Fibroblast of lung (primary cell): ENCODE data around the gene ZSCAN26. TPM values are rescaled to one million over a fixed set of nuclear protein-coding genes. Genes with fewer than 3 reads are reported as not detected.

ENCODE experiments used
- DNase-seq, 2 donors: peaks; one replicate each; pipeline versions ENCODE4 v3.0.0 to v3.0.0-alpha.2; 2010; ENCODE audit warnings: low read depth in 2 of 2
- H2AFZ ChIP-seq: 2 replicates; pipeline ENCODE4 v1.5.1; 2012; ENCODE audit warnings: low read length, control low read depth, inconsistent platforms
- H3K27ac ChIP-seq: 2 replicates; pipeline ENCODE4 v1.5.1; 2011; ENCODE audit warnings: low read length, control low read depth; ENCODE audit not compliant: insufficient read depth
- H3K27me3 ChIP-seq: 2 replicates; pipeline ENCODE4 v1.5.1; 2011; ENCODE audit warnings: mild to moderate bottlenecking, low read length; ENCODE audit not compliant: control insufficient read depth, insufficient read depth
- H3K36me3 ChIP-seq: 2 replicates; pipeline ENCODE4 v1.5.1; 2011; ENCODE audit warnings: low read length; ENCODE audit not compliant: control insufficient read depth, insufficient read depth
- H3K4me1 ChIP-seq: 2 replicates; pipeline ENCODE4 v1.5.1; 2011; ENCODE audit warnings: low read length; ENCODE audit not compliant: control insufficient read depth, insufficient read depth; ENCODE audit errors: extremely low read depth
- H3K4me2 ChIP-seq: 2 replicates; pipeline ENCODE4 v1.5.1; 2011; ENCODE audit warnings: low read length, control low read depth; ENCODE audit not compliant: insufficient read depth; ENCODE audit errors: extremely low read depth
- H3K4me3 ChIP-seq, 4 experiments: fragments of 200-600 bp in 1 of 4; sonication (generic) in 1 of 4; replicated peaks in 1 of 4; 2 replicates each; pipeline ENCODE4 v1.5.1; 2011 to 2016; ENCODE audit warnings: low read length in 4 of 4, low read depth in 3 of 4, mild to moderate bottlenecking in 3 of 4, control low read depth in 2 of 4, inconsistent platforms in 1 of 4, mixed read lengths in 1 of 4; ENCODE audit not compliant: insufficient read depth in 1 of 4; ENCODE audit errors: control extremely low read depth in 1 of 4
- H3K79me2 ChIP-seq: 2 replicates; pipeline ENCODE4 v1.5.1; 2012; ENCODE audit warnings: mild to moderate bottlenecking, low read length, inconsistent platforms; ENCODE audit not compliant: control insufficient read depth, insufficient read depth
- H3K9ac ChIP-seq: 2 replicates; pipeline ENCODE4 v1.5.1; 2011; ENCODE audit warnings: mild to moderate bottlenecking, low read length, control low read depth; ENCODE audit not compliant: insufficient read depth
- H3K9me3 ChIP-seq: 2 replicates; pipeline ENCODE4 v1.5.1; 2012; ENCODE audit warnings: low read depth, low read length; ENCODE audit not compliant: control insufficient read depth, insufficient read depth
- H4K20me1 ChIP-seq: 2 replicates; pipeline ENCODE4 v1.5.1; 2011; ENCODE audit warnings: low read length; ENCODE audit not compliant: control insufficient read depth, insufficient read depth; ENCODE audit errors: extremely low read depth
- CTCF ChIP-seq, 2 donors: IDR thresholded peaks in 1 of 2; conservative IDR thresholded peaks in 1 of 2; 1 replicate in 1 of 2; 2 replicates in 1 of 2; pipeline ENCODE4 v1.5.1; 2011 to 2012; ENCODE audit warnings: low read length in 2 of 2, control low read depth in 1 of 2, inconsistent platforms in 1 of 2, low read depth in 1 of 2, mild to moderate bottlenecking in 1 of 2
- EZH2 ChIP-seq: IDR thresholded peaks from 2 replicates; pipeline ENCODE4 v1.5.1; 2012; ENCODE audit warnings: low read length, control low read depth, mild to moderate bottlenecking; ENCODE audit errors: missing control alignments
- polyA plus RNA-seq, 2 donors: library from polyadenylated mRNA; depleted of rRNA in 1 of 2; stranded (reverse) in 1 of 2; unstranded in 1 of 2; fragments of >200 nt; gene quantifications; 2 replicates each; pipeline ENCODE4 v1.2.1, GENCODE V29; 2011 to 2012; ENCODE audit warnings: missing spikeins in 1 of 2
- total RNA-seq: library from RNA; depleted of rRNA; stranded (reverse); fragments of >200 nt; gene quantifications from 2 replicates; pipeline ENCODE4 v1.2.1, GENCODE V29; 2014

ZSCAN26 gene
- total and polyA plus RNA-seq, 2 donors (not counting 1 experiment from before 2014, with no cell fraction given): 16.6 to 23.9 TPM

GRCh38 chr6:28322661-28323060, 55.7 kb downstream of the ZSCAN26 start:
- Histone ChIP-seq H3K9me3 (peaks cover 1% of the 10 kb centered on the region), H2AFZ (no peak overlapping the region), H3K4me2 (no peak overlapping the region)

GRCh38 chr6:28323813-28324424, 57.0 kb downstream of the ZSCAN26 start:
- Histone ChIP-seq H3K4me1 (no peaks in the 10 kb centered on the region), H3K27me3 (no peaks in the 10 kb centered on the region), H3K79me2 (no peaks in the 10 kb centered on the region), H4K20me1 (no peaks in the 10 kb centered on the region), H3K4me2 (no peak overlapping the region), H3K9me3 (peaks cover 1% of the 10 kb centered on the region), H2AFZ (no peak overlapping the region), H3K9ac (no peak overlapping the region), H3K4me3 (no peak overlapping the region), H3K27ac (no peak overlapping the region), H3K36me3 (no peaks in the 10 kb centered on the region)
- no peak for TF ChIP-seq EZH2
- TF ChIP-seq CTCF (conservative IDR thresholded peaks at IDR 0.05 in 1 of 2, IDR thresholded peaks at IDR 0.05 in 1 of 2; ENCODE audit: low read depth in 1 of 2, low read length in 2 of 2): no peak
- DNase-seq: no peak

More at GRCh38 chr6:28322661-28323060, 55.7 kb downstream of the ZSCAN26 start:
- H3K36me3 ChIP-seq: no peaks in the 10 kb centered on the region
- H3K79me2 ChIP-seq: no peaks in the 10 kb centered on the region
- H3K9ac ChIP-seq: no peak overlapping the region
- no peak overlapping the region for H3K4me3 ChIP-seq
- TF ChIP-seq EZH2: no peak
- TF ChIP-seq CTCF (conservative IDR thresholded peaks at IDR 0.05 in 1 of 2, IDR thresholded peaks at IDR 0.05 in 1 of 2; ENCODE audit: low read depth in 1 of 2, low read length in 2 of 2): no peak
- H3K27me3 ChIP-seq: no peaks in the 10 kb centered on the region
- DNase-seq: no peak
- no peaks in the 10 kb centered on the region for H3K4me1 ChIP-seq
- no peak overlapping the region for H3K27ac ChIP-seq
- H4K20me1 ChIP-seq: no peaks in the 10 kb centered on the region

GRCh38 chr6:28326371-28326948, 59.5 kb downstream of the ZSCAN26 start:
- H3K4me2 ChIP-seq: no peak overlapping the region
- no peak overlapping the region for H3K9ac ChIP-seq
- no peaks in the 10 kb centered on the region for H3K4me1 ChIP-seq
- DNase-seq: no peak
- H3K27ac ChIP-seq: no peak overlapping the region
- no peaks in the 10 kb centered on the region for H3K27me3 ChIP-seq
- H3K4me3 ChIP-seq: no peak overlapping the region
- H2AFZ ChIP-seq: no peak overlapping the region
- no peaks in the 10 kb centered on the region for H3K79me2 ChIP-seq
- peaks cover 1% of the 10 kb centered on the region for H3K9me3 ChIP-seq
- H3K36me3 ChIP-seq: no peaks in the 10 kb centered on the region
- no peaks in the 10 kb centered on the region for H4K20me1 ChIP-seq
- TF ChIP-seq EZH2: no peak
- TF ChIP-seq CTCF (conservative IDR thresholded peaks at IDR 0.05 in 1 of 2, IDR thresholded peaks at IDR 0.05 in 1 of 2; ENCODE audit: low read depth in 1 of 2, low read length in 2 of 2): no peak

Other genes with a start within 250 kb of the ZSCAN26 start
- gene ZNF165, start 186.6 kb upstream of the ZSCAN26 start, total RNA-seq: 0.33 and 0.51 TPM in 2 replicates
- 0.14 and 0.23 TPM in 2 replicates for gene ZNF165, start 186.6 kb upstream of the ZSCAN26 start, polyA plus RNA-seq
- 5.9 and 6.6 TPM in 2 replicates for gene ZSCAN16, start 142.5 kb upstream of the ZSCAN26 start, total RNA-seq
- 2.0 and 2.7 TPM in 2 replicates for gene ZSCAN16, start 142.5 kb upstream of the ZSCAN26 start, polyA plus RNA-seq
- 16.2 and 21.6 TPM in 2 replicates for gene ZKSCAN8, start 125.3 kb upstream of the ZSCAN26 start, total RNA-seq
- gene ZKSCAN8, start 125.3 kb upstream of the ZSCAN26 start, polyA plus RNA-seq: 10.2 and 13.4 TPM in 2 replicates
- 9.5 and 11.6 TPM in 2 replicates for gene ZSCAN9, start 41.9 kb upstream of the ZSCAN26 start, total RNA-seq
- gene ZSCAN9, start 41.9 kb upstream of the ZSCAN26 start, polyA plus RNA-seq: 10.3 and 11.3 TPM in 2 replicates
- gene ZKSCAN4, start 14.9 kb upstream of the ZSCAN26 start, total RNA-seq: 6.9 and 7.3 TPM in 2 replicates
- gene ZKSCAN4, start 14.9 kb upstream of the ZSCAN26 start, polyA plus RNA-seq: 3.0 and 4.4 TPM in 2 replicates
- gene NKAPL, start 7.8 kb upstream of the ZSCAN26 start, total RNA-seq: 2.8 and 3.3 TPM in 2 replicates
- gene NKAPL, start 7.8 kb upstream of the ZSCAN26 start, polyA plus RNA-seq: 1.2 and 1.4 TPM in 2 replicates
- gene PGBD1, start 14.4 kb downstream of the ZSCAN26 start, total RNA-seq: 5.6 and 5.8 TPM in 2 replicates
- gene PGBD1, start 14.4 kb downstream of the ZSCAN26 start, polyA plus RNA-seq: 5.5 and 5.8 TPM in 2 replicates
- gene ZSCAN31, start 69.0 kb downstream of the ZSCAN26 start, total RNA-seq: 5.0 and 5.9 TPM in 2 replicates
- 1.8 and 2.9 TPM in 2 replicates for gene ZSCAN31, start 69.0 kb downstream of the ZSCAN26 start, polyA plus RNA-seq
- 5.1 and 6.9 TPM in 2 replicates for gene ZKSCAN3, start 82.8 kb downstream of the ZSCAN26 start, total RNA-seq
- 3.2 and 3.9 TPM in 2 replicates for gene ZKSCAN3, start 82.8 kb downstream of the ZSCAN26 start, polyA plus RNA-seq
- 8.2 and 9.6 TPM in 2 replicates for gene ZSCAN12, start 132.6 kb downstream of the ZSCAN26 start, total RNA-seq
- gene ZSCAN12, start 132.6 kb downstream of the ZSCAN26 start, polyA plus RNA-seq: 3.3 and 4.7 TPM in 2 replicates
- gene ZSCAN23, start 176.3 kb downstream of the ZSCAN26 start, total RNA-seq: 4.9 and 5.1 TPM in 2 replicates
- gene ZSCAN23, start 176.3 kb downstream of the ZSCAN26 start, polyA plus RNA-seq: 1.1 and 3.8 TPM in 2 replicates
- not detected in 2 replicates for gene GPX6, start 248.7 kb downstream of the ZSCAN26 start, total RNA-seq
- gene GPX6, start 248.7 kb downstream of the ZSCAN26 start, polyA plus RNA-seq: not detected in 2 replicates